ENCODE data around the gene INPP4A. TPM values are rescaled to one million over a fixed set of nuclear protein-coding genes. Genes with fewer than 3 reads are reported as not detected.
A peak's percentile ranks its signal among the peaks of the same experiment; 100 is the strongest.

INPP4A gene
- total and polyA plus RNA-seq, 9 of the 15 experiments (the other 6 are each of a cell fraction or from before 2014, with no cell fraction given) = 1.8 to 15.7 (median 8.3) TPM

GRCh38 chr2:98464772-98465310, 20.2 kb downstream of the INPP4A start (continued):
- TF ChIP-seq, protein P1, sequence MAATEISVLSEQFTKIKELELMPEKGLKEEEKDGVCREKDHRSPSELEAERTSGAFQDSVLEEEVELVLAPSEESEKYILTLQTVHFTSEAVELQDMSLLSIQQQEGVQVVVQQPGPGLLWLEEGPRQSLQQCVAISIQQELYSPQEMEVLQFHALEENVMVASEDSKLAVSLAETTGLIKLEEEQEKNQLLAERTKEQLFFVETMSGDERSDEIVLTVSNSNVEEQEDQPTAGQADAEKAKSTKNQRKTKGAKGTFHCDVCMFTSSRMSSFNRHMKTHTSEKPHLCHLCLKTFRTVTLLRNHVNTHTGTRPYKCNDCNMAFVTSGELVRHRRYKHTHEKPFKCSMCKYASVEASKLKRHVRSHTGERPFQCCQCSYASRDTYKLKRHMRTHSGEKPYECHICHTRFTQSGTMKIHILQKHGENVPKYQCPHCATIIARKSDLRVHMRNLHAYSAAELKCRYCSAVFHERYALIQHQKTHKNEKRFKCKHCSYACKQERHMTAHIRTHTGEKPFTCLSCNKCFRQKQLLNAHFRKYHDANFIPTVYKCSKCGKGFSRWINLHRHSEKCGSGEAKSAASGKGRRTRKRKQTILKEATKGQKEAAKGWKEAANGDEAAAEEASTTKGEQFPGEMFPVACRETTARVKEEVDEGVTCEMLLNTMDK (IDR thresholded peaks at IDR 0.05; ENCODE audit: borderline replicate concordance, insufficient read depth, low read depth, low read length, poor library complexity, severe bottlenecking) = no peak
- TF ChIP-seq E2F3 (CRISPR knock-in tag; IDR thresholded peaks at IDR 0.05) (0 out of 2 replicates have a peak, but pooled peaks have one; percentile 26), ZFP36 (IDR thresholded peaks at IDR 0.05; ENCODE audit: low read depth, low read length, partially characterized antibody) (no peak), ZNF311 (CRISPR knock-in tag; IDR thresholded peaks at IDR 0.05) (no peak), HIVEP1 (CRISPR knock-in tag; IDR thresholded peaks at IDR 0.05) (no peak), SNRNP70 (optimal IDR thresholded peaks at IDR 0.05; ENCODE audit: low read depth, low read length) (no peak), HDAC6 (IDR thresholded peaks at IDR 0.05; ENCODE audit: low read depth, low read length) (no peak), ZFX (CRISPR knock-in tag; IDR thresholded peaks at IDR 0.05) (peak; percentile 45; the same call in 1 of the 2 replicates), MEF2D (tag; conservative IDR thresholded peaks at IDR 0.05; ENCODE audit: low read depth) (no peak)
- TF ChIP-seq, protein P2, sequence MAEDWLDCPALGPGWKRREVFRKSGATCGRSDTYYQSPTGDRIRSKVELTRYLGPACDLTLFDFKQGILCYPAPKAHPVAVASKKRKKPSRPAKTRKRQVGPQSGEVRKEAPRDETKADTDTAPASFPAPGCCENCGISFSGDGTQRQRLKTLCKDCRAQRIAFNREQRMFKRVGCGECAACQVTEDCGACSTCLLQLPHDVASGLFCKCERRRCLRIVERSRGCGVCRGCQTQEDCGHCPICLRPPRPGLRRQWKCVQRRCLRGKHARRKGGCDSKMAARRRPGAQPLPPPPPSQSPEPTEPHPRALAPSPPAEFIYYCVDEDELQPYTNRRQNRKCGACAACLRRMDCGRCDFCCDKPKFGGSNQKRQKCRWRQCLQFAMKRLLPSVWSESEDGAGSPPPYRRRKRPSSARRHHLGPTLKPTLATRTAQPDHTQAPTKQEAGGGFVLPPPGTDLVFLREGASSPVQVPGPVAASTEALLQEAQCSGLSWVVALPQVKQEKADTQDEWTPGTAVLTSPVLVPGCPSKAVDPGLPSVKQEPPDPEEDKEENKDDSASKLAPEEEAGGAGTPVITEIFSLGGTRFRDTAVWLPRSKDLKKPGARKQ (CRISPR knock-in tag; IDR thresholded peaks at IDR 0.05) = 0 out of 2 replicates have a peak, but pooled peaks have one; percentile 51
- TF ChIP-seq, protein P3, sequence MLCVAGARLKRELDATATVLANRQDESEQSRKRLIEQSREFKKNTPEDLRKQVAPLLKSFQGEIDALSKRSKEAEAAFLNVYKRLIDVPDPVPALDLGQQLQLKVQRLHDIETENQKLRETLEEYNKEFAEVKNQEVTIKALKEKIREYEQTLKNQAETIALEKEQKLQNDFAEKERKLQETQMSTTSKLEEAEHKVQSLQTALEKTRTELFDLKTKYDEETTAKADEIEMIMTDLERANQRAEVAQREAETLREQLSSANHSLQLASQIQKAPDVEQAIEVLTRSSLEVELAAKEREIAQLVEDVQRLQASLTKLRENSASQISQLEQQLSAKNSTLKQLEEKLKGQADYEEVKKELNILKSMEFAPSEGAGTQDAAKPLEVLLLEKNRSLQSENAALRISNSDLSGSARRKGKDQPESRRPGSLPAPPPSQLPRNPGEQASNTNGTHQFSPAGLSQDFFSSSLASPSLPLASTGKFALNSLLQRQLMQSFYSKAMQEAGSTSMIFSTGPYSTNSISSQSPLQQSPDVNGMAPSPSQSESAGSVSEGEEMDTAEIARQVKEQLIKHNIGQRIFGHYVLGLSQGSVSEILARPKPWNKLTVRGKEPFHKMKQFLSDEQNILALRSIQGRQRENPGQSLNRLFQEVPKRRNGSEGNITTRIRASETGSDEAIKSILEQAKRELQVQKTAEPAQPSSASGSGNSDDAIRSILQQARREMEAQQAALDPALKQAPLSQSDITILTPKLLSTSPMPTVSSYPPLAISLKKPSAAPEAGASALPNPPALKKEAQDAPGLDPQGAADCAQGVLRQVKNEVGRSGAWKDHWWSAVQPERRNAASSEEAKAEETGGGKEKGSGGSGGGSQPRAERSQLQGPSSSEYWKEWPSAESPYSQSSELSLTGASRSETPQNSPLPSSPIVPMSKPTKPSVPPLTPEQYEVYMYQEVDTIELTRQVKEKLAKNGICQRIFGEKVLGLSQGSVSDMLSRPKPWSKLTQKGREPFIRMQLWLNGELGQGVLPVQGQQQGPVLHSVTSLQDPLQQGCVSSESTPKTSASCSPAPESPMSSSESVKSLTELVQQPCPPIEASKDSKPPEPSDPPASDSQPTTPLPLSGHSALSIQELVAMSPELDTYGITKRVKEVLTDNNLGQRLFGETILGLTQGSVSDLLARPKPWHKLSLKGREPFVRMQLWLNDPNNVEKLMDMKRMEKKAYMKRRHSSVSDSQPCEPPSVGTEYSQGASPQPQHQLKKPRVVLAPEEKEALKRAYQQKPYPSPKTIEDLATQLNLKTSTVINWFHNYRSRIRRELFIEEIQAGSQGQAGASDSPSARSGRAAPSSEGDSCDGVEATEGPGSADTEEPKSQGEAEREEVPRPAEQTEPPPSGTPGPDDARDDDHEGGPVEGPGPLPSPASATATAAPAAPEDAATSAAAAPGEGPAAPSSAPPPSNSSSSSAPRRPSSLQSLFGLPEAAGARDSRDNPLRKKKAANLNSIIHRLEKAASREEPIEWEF (CRISPR knock-in tag; IDR thresholded peaks at IDR 0.05) = no peak
- TF ChIP-seq, protein P4, sequence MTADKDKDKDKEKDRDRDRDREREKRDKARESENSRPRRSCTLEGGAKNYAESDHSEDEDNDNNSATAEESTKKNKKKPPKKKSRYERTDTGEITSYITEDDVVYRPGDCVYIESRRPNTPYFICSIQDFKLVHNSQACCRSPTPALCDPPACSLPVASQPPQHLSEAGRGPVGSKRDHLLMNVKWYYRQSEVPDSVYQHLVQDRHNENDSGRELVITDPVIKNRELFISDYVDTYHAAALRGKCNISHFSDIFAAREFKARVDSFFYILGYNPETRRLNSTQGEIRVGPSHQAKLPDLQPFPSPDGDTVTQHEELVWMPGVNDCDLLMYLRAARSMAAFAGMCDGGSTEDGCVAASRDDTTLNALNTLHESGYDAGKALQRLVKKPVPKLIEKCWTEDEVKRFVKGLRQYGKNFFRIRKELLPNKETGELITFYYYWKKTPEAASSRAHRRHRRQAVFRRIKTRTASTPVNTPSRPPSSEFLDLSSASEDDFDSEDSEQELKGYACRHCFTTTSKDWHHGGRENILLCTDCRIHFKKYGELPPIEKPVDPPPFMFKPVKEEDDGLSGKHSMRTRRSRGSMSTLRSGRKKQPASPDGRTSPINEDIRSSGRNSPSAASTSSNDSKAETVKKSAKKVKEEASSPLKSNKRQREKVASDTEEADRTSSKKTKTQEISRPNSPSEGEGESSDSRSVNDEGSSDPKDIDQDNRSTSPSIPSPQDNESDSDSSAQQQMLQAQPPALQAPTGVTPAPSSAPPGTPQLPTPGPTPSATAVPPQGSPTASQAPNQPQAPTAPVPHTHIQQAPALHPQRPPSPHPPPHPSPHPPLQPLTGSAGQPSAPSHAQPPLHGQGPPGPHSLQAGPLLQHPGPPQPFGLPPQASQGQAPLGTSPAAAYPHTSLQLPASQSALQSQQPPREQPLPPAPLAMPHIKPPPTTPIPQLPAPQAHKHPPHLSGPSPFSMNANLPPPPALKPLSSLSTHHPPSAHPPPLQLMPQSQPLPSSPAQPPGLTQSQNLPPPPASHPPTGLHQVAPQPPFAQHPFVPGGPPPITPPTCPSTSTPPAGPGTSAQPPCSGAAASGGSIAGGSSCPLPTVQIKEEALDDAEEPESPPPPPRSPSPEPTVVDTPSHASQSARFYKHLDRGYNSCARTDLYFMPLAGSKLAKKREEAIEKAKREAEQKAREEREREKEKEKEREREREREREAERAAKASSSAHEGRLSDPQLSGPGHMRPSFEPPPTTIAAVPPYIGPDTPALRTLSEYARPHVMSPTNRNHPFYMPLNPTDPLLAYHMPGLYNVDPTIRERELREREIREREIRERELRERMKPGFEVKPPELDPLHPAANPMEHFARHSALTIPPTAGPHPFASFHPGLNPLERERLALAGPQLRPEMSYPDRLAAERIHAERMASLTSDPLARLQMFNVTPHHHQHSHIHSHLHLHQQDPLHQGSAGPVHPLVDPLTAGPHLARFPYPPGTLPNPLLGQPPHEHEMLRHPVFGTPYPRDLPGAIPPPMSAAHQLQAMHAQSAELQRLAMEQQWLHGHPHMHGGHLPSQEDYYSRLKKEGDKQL (CRISPR knock-in tag; IDR thresholded peaks at IDR 0.05; ENCODE audit: borderline replicate concordance) = no peak
